Stimulated activated CD4-positive, alpha-beta T cell treated with anti-CD3 and anti-CD28 coated beads, Interleukin-4, amount 100 ng/mL, for 4 hours (primary cell): ENCODE data around the gene PSMC1.
"Not testable (repeated sequence)": the region's sequence is repeated elsewhere in the genome, so short reads cannot be mapped to it uniquely, and the experiment has no call there.

ENCODE experiments used
- DNase-seq, 2 experiments: peaks; one replicate each; pipeline ENCODE4 v3.0.0-alpha.2; 2020

Gene PSMC1

GRCh38 chr14:90256354-90257131, at the start of gene PSMC1:
Gene PSMC1, plus strand, starts transcription at chr14:90256553. Its CDS starts 45 bp downstream, at chr14:90256598.
- DNase-seq: peak; percentile 77 to 86

- DNase-seq: no peak
These were observed 43.1 kb upstream of the PSMC1 start for GRCh38 chr14:90213099-90213748.

- DNase-seq: no peak
These were observed 27.9 kb upstream of the PSMC1 start for GRCh38 chr14:90228478-90228877.

GRCh38 chr14:90229942-90230341, 26.4 kb upstream of the PSMC1 start:
- DNase-seq: not testable (repeated sequence)

- DNase-seq: peak; percentile 42 to 67
These were observed 21.0 kb upstream of the PSMC1 start for GRCh38 chr14:90235179-90235976.

GRCh38 chr14:90239139-90239538, 17.2 kb upstream of the PSMC1 start:
- DNase-seq: no peak

- DNase-seq: no peak
These were observed 13.9 kb upstream of the PSMC1 start for GRCh38 chr14:90242444-90242843.

- no peak for DNase-seq
These were observed 9.4 kb upstream of the PSMC1 start for GRCh38 chr14:90246936-90247335.

- DNase-seq: not testable (repeated sequence)
These were observed 8.9 kb upstream of the PSMC1 start for GRCh38 chr14:90247441-90247840.

GRCh38 chr14:90248594-90248993, 7.8 kb upstream of the PSMC1 start:
- DNase-seq: no peak

GRCh38 chr14:90253826-90254225, 2.5 kb upstream of the PSMC1 start:
- no peak for DNase-seq

- no peak for DNase-seq
These were observed 482 bp upstream of the PSMC1 start for GRCh38 chr14:90255871-90256270.

GRCh38 chr14:90263748-90264449, 7.5 kb downstream of the PSMC1 start:
- no peak for DNase-seq

GRCh38 chr14:90266441-90267154, 10.2 kb downstream of the PSMC1 start:
- no peak for DNase-seq

- no peak for DNase-seq
These were observed 12.1 kb downstream of the PSMC1 start for GRCh38 chr14:90268420-90268819.

GRCh38 chr14:90272523-90272922, 16.2 kb downstream of the PSMC1 start:
- no peak for DNase-seq

- DNase-seq: no peak
These were observed 17.2 kb downstream of the PSMC1 start for GRCh38 chr14:90273532-90273931.

- no peak for DNase-seq
These were observed 17.7 kb downstream of the PSMC1 start for GRCh38 chr14:90274019-90274418.

GRCh38 chr14:90274808-90275457, 18.6 kb downstream of the PSMC1 start:
- peak; percentile 22 to 52 for DNase-seq

- DNase-seq: no peak
These were observed 19.1 kb downstream of the PSMC1 start for GRCh38 chr14:90275458-90275814.

- no peak for DNase-seq
These were observed 19.5 kb downstream of the PSMC1 start for GRCh38 chr14:90275820-90276219.
